ENCODE measurements around the gene SLC16A8. TPM values are rescaled to one million over a fixed set of nuclear protein-coding genes. Genes with fewer than 3 reads are reported as not detected.

SLC16A8 gene
- total RNA-seq, 1 experiment from 2014 or later = not detected

- H3K4me1 Mint-ChIP-seq (ENCODE audit: insufficient read depth, unreplicated experiment) = peaks cover 4% of the 10 kb centered on the region
- H3K27me3 Mint-ChIP-seq (ENCODE audit: insufficient read depth, unreplicated experiment) = no peaks in the 10 kb centered on the region
- TF ChIP-seq CTCF (IDR thresholded peaks at IDR 0.05; ENCODE audit: unreplicated experiment) = no peak
- ChIA-PET CTCF (interaction anchor here (0.7 to 1.2 kb wide), 2 partner anchors 57 to 168 kb away, joined by 3 read pairs; no protein-coding TSS in a partner anchor), POLR2A (no interaction called here)
- no peak overlapping the region for H3K27ac Mint-ChIP-seq (ENCODE audit: low read depth, unreplicated experiment)
- intact Hi-C loops (cut with micrococcal nuclease) = loop anchor here (5.0 kb wide), 2 partner anchors 118 to 243 kb away; no protein-coding TSS in a partner anchor
- H3K9me3 Mint-ChIP-seq (ENCODE audit: unreplicated experiment) = no peaks in the 10 kb centered on the region
- H3K36me3 Mint-ChIP-seq (ENCODE audit: insufficient read depth, unreplicated experiment) = no peaks in the 10 kb centered on the region
- no peak for DNase-seq (ENCODE audit: unreplicated experiment)
- BruUV-seq (replicated peaks) = no TSS peak
- H3K4me3 Mint-ChIP-seq (ENCODE audit: unreplicated experiment) = no peak overlapping the region
Observed at GRCh38 chr22:38109371-38110001, 25.5 kb upstream of the SLC16A8 start.

- Mint-ChIP-seq H3K27ac (ENCODE audit: low read depth, unreplicated experiment) (no peak overlapping the region), H3K4me1 (ENCODE audit: insufficient read depth, unreplicated experiment) (no peaks in the 10 kb centered on the region), H3K9me3 (ENCODE audit: unreplicated experiment) (no peaks in the 10 kb centered on the region), H3K36me3 (ENCODE audit: insufficient read depth, unreplicated experiment) (no peaks in the 10 kb centered on the region), H3K27me3 (ENCODE audit: insufficient read depth, unreplicated experiment) (no peaks in the 10 kb centered on the region), H3K4me3 (ENCODE audit: unreplicated experiment) (no peak overlapping the region)
- no peak for TF ChIP-seq CTCF (IDR thresholded peaks at IDR 0.05; ENCODE audit: unreplicated experiment)
- BruUV-seq (replicated peaks) = no TSS peak
- ChIA-PET CTCF (interaction anchor here (1.2 kb wide), 1 partner anchor 56 kb away, joined by 3 read pairs; no protein-coding TSS in a partner anchor), POLR2A (interaction anchor here (0.6 kb wide), 1 partner anchor 99 kb away, joined by 3 read pairs; no protein-coding TSS in a partner anchor)
- no peak for DNase-seq (ENCODE audit: unreplicated experiment)
- intact Hi-C loops (cut with micrococcal nuclease) = no loop called here
Observed at GRCh38 chr22:38108561-38109319, 24.8 kb upstream of the SLC16A8 start.

- Mint-ChIP-seq H3K4me3 (ENCODE audit: unreplicated experiment) (no peak overlapping the region), H3K4me1 (ENCODE audit: insufficient read depth, unreplicated experiment) (no peaks in the 10 kb centered on the region), H3K9me3 (ENCODE audit: unreplicated experiment) (no peaks in the 10 kb centered on the region), H3K27ac (ENCODE audit: low read depth, unreplicated experiment) (no peak overlapping the region), H3K36me3 (ENCODE audit: insufficient read depth, unreplicated experiment) (no peaks in the 10 kb centered on the region), H3K27me3 (ENCODE audit: insufficient read depth, unreplicated experiment) (no peaks in the 10 kb centered on the region)
- TF ChIP-seq CTCF (IDR thresholded peaks at IDR 0.05; ENCODE audit: unreplicated experiment) = no peak
- BruUV-seq (replicated peaks) = no TSS peak
- CTCF ChIA-PET = interaction anchor here (0.6 to 1.2 kb wide), 2 partner anchors 56 to 70 kb away, joined by 3 read pairs; no protein-coding TSS in a partner anchor
- POLR2A ChIA-PET = interaction anchor here (0.6 kb wide), 1 partner anchor 100 kb away, joined by 3 read pairs; no protein-coding TSS in a partner anchor
- peak; percentile 49 for DNase-seq (ENCODE audit: unreplicated experiment)
- intact Hi-C loops (cut with micrococcal nuclease) = no loop called here
Observed at GRCh38 chr22:38107692-38108515, 23.9 kb upstream of the SLC16A8 start.

Measured in MCF 10A (cell line).